KMS-11 (cell line): Measurements from ENCODE around the gene FOXD2.

Source experiments
- H2AFZ ChIP-seq: fragments of 200-600 bp; sonication (generic); 2 replicates; pipeline ENCODE4 v1.6.1; 2016; ENCODE audit warnings: antibody characterized with exemption, mixed run types, low read depth
- H3K27ac ChIP-seq: fragments of 200-600 bp; sonication (generic); 2 replicates; pipeline ENCODE4 v1.6.1; 2016; ENCODE audit warnings: mild to moderate bottlenecking, mixed run types
- H3K27me3 ChIP-seq: fragments of 200-600 bp; sonication (generic); 2 replicates; pipeline ENCODE4 v1.6.1; 2017; ENCODE audit warnings: mild to moderate bottlenecking, low read depth, mixed run types, moderate library complexity; ENCODE audit not compliant: insufficient read depth
- H3K36me3 ChIP-seq: fragments of 200-600 bp; sonication (generic); 2 replicates; pipeline ENCODE4 v1.6.1; 2017; ENCODE audit warnings: mild to moderate bottlenecking, mixed run types; ENCODE audit not compliant: insufficient read depth
- H3K4me1 ChIP-seq: fragments of 200-600 bp; sonication (generic); 2 replicates; pipeline ENCODE4 v1.6.1; 2016; ENCODE audit warnings: mild to moderate bottlenecking, low read depth, mixed run types; ENCODE audit not compliant: poor library complexity, severe bottlenecking
- H3K4me2 ChIP-seq: fragments of 200-600 bp; sonication (generic); 2 replicates; pipeline ENCODE4 v1.7.0; 2016; ENCODE audit warnings: mild to moderate bottlenecking, mixed run types
- H3K4me3 ChIP-seq: fragments of 200-600 bp; sonication (generic); IDR thresholded peaks from 2 replicates; pipeline ENCODE4 v1.6.1; 2017; ENCODE audit warnings: low read depth, low read length, mixed read lengths; ENCODE audit not compliant: insufficient read depth
- H3K79me2 ChIP-seq: fragments of 200-600 bp; sonication (generic); 2 replicates; pipeline ENCODE4 v1.6.1; 2016; ENCODE audit warnings: low read depth, mixed run types; ENCODE audit not compliant: insufficient read depth
- H3K9ac ChIP-seq: fragments of 200-600 bp; sonication (generic); 2 replicates; pipeline ENCODE4 v1.6.1; 2016; ENCODE audit warnings: mild to moderate bottlenecking, mixed run types
- H4K20me1 ChIP-seq: fragments of 200-600 bp; sonication (generic); 2 replicates; pipeline ENCODE4 v1.6.1; 2016; ENCODE audit warnings: mild to moderate bottlenecking, mixed run types; ENCODE audit not compliant: insufficient read depth
- CTCF ChIP-seq: fragments of 200-600 bp; sonication (generic); conservative IDR thresholded peaks from 2 replicates; pipeline ENCODE4 v1.6.1; 2017; ENCODE audit warnings: low read depth, mild to moderate bottlenecking, antibody characterized with exemption, low read length, moderate library complexity, mixed read lengths

The FOXD2 gene

DNA sequence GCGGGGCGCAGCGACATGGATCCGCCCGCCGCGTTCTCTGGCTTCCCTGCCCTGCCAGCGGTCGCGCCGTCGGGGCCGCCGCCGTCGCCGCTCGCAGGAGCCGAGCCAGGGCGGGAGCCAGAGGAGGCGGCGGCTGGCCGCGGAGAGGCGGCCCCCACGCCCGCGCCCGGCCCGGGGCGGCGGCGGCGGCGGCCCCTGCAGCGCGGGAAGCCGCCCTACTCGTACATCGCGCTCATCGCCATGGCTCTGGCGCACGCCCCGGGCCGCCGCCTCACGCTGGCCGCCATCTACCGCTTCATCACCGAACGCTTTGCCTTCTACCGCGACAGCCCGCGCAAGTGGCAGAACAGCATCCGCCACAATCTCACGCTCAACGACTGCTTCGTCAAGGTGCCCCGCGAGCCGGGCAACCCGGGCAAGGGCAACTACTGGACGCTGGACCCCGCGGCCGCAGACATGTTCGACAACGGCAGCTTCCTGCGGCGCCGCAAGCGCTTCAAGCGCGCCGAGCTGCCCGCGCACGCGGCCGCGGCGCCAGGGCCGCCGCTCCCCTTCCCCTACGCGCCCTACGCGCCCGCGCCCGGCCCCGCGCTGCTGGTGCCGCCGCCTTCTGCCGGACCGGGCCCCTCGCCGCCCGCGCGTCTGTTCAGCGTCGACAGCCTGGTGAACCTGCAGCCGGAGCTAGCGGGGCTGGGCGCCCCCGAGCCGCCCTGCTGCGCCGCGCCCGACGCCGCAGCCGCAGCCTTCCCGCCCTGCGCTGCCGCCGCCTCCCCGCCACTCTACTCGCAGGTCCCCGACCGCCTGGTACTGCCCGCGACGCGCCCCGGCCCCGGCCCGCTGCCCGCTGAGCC, 21.3 kb upstream of the FOXD2 start:
- Histone ChIP-seq H3K4me3 (no peak overlapping the region), H3K27me3 (no peaks in the 10 kb centered on the region), H3K4me2 (no peak overlapping the region), H2AFZ (no peak overlapping the region), H3K36me3 (no peaks in the 10 kb centered on the region), H4K20me1 (no peaks in the 10 kb centered on the region), H3K4me1 (no peaks in the 10 kb centered on the region), H3K9ac (no peak overlapping the region), H3K79me2 (no peaks in the 10 kb centered on the region), H3K27ac (no peak overlapping the region)
- TF ChIP-seq CTCF, result no peak

GRCh38 chr1:47417170-47418044, 20.4 kb upstream of the FOXD2 start:
- H3K9ac ChIP-seq, result no peak overlapping the region

DNA sequence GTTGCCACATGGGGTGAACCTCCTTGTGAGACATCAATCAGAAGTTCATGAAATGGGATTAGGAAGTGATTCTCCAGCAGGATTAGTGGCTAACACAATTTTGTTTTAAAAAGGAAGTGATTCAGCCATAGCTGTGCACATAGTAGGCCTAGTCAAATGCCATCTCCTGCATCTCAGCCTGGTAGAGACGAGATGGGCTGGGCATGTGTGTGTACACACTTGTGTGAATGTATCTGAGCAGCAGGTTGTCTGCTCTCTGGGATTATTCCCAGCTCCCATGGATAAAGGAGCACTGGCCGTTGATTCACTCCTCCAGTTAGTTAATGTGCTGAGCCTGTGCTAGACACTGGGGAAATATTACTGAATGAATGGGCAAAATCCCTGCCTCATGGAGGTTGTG, 19.7 kb upstream of the FOXD2 start:
- no peak overlapping the region for H3K4me2 ChIP-seq
- no peak overlapping the region for H2AFZ ChIP-seq
- H3K27ac ChIP-seq, result no peak overlapping the region
- H3K9ac ChIP-seq, result no peak overlapping the region
- no peaks in the 10 kb centered on the region for H3K4me1 ChIP-seq
- H3K36me3 ChIP-seq, result no peaks in the 10 kb centered on the region
- no peak for TF ChIP-seq CTCF
- H3K79me2 ChIP-seq, result no peaks in the 10 kb centered on the region
- H4K20me1 ChIP-seq, result no peaks in the 10 kb centered on the region
- no peaks in the 10 kb centered on the region for H3K27me3 ChIP-seq
- H3K4me3 ChIP-seq, result no peak overlapping the region

More at GRCh38 chr1:47417170-47418044, 20.4 kb upstream of the FOXD2 start:
- no peak overlapping the region for H3K27ac ChIP-seq
- no peak overlapping the region for H3K4me3 ChIP-seq
- H2AFZ ChIP-seq, result no peak overlapping the region
- no peaks in the 10 kb centered on the region for H3K27me3 ChIP-seq
- TF ChIP-seq CTCF, result no peak
- no peaks in the 10 kb centered on the region for H4K20me1 ChIP-seq
- H3K4me2 ChIP-seq, result no peak overlapping the region
- no peaks in the 10 kb centered on the region for H3K36me3 ChIP-seq
- H3K79me2 ChIP-seq, result no peaks in the 10 kb centered on the region
- no peaks in the 10 kb centered on the region for H3K4me1 ChIP-seq

- Histone ChIP-seq H3K79me2 (no peaks in the 10 kb centered on the region), H3K27ac (no peak overlapping the region), H3K9ac (no peak overlapping the region), H2AFZ (no peak overlapping the region), H3K36me3 (no peaks in the 10 kb centered on the region), H4K20me1 (no peaks in the 10 kb centered on the region), H3K4me3 (no peak overlapping the region), H3K27me3 (no peaks in the 10 kb centered on the region), H3K4me2 (no peak overlapping the region), H3K4me1 (no peaks in the 10 kb centered on the region)
- no peak for TF ChIP-seq CTCF
Observed at GRCh38 chr1:47418681-47419325, 19.0 kb upstream of the FOXD2 start.
